Measurements from ENCODE around the gene ADRA2C. TPM values are rescaled to one million over a fixed set of nuclear protein-coding genes. Genes with fewer than 3 reads are reported as not detected.

Gene ADRA2C
- total and polyA plus RNA-seq, 9 of the 15 experiments (the other 6 are each of a cell fraction or from before 2014, with no cell fraction given), result 0.06 to 0.58 (median 0.14) TPM; not detected in 2

GRCh38 chr4:3747581-3747904, 18.6 kb upstream of the ADRA2C start:
- no peak overlapping the region for H3K9ac ChIP-seq (ENCODE audit: insufficient read depth in 1 of 2, low read depth in 2 of 2, low read length in 2 of 2)
- WGBS (ENCODE audit: insufficient coverage, low coverage, missing lambda C conversion rate), result 1% methylated on average over 16 of the region's 16 CpGs
- intact Hi-C loops (cut with micrococcal nuclease), result loop anchor here (5.0 kb wide), 1 partner anchor 130 kb away; no protein-coding TSS in a partner anchor
- peaks cover 18 to 69% of the 10 kb centered on the region in 2 experiments for H3K27me3 ChIP-seq (ENCODE audit: control insufficient read depth in 2 of 2, insufficient read depth in 2 of 2, low read length in 2 of 2)
- H3K9me3 ChIP-seq (replicated peaks; ENCODE audit: control insufficient read depth, insufficient read depth, low read depth, low read length), result peaks cover 2% of the 10 kb centered on the region; the same call in 1 of the 2 replicates
- H3K4me3 ChIP-seq, result no peak overlapping the region
- DNase-seq (ENCODE audit: extremely low read depth in 1 of 4, low spot score in 3 of 4), result peak; percentile 38 to 47 (median 43)
- H3K4me2 ChIP-seq (ENCODE audit: insufficient read depth, low read length), result no peak overlapping the region
- H3K27ac ChIP-seq (ENCODE audit: extremely low read depth, low read depth, low read length), result no peak overlapping the region
- no peaks in the 10 kb centered on the region for H3K4me1 ChIP-seq (replicated peaks in 1 of 2; ENCODE audit: control insufficient read depth in 2 of 2, insufficient read depth in 2 of 2, low read length in 2 of 2)
- H2AFZ ChIP-seq (ENCODE audit: low read depth, low read length), result no peak overlapping the region
- POLR2A ChIA-PET, result interaction anchor here (1.0 kb wide), 1 partner anchor 41 kb away, joined by 3 read pairs; no protein-coding TSS in a partner anchor
- H4K20me1 ChIP-seq (replicated peaks; ENCODE audit: control insufficient read depth, insufficient read depth, low read length), result 0 out of 2 replicates have a peak, but pooled peaks cover 5% of the 10 kb centered on the region
- CTCF ChIA-PET (ENCODE audit: low intra/inter-chr PET ratio), result no interaction called here
- H3K79me2 ChIP-seq (ENCODE audit: control insufficient read depth, insufficient read depth, low read length), result no peaks in the 10 kb centered on the region
- peak; percentile 57 for FAIRE-seq
- TF ChIP-seq PBX2 (CRISPR knock-in tag; IDR thresholded peaks at IDR 0.05; ENCODE audit: low read depth), result no peak
- TF ChIP-seq PBX2 (tag; conservative IDR thresholded peaks at IDR 0.05; ENCODE audit: low read depth), result 0 out of 2 replicates have a peak, but pooled peaks have one; percentile 2
- TF ChIP-seq ELK3 (CRISPR knock-in tag; IDR thresholded peaks at IDR 0.05), result no peak
- TF ChIP-seq ATF3 (IDR thresholded peaks at IDR 0.05), result no peak
- TF ChIP-seq ATF3 (CRISPR knock-in tag; conservative IDR thresholded peaks at IDR 0.05), result no peak
- peak; percentile 43 to 59 (median 57); a peak in 5 of 6 replicates for TF ChIP-seq CTCF (IDR thresholded peaks at IDR 0.05 in 2 of 3, conservative IDR thresholded peaks at IDR 0.05 in 1 of 3; ENCODE audit: insufficient read depth in 2 of 3, low read depth in 1 of 3, low read length in 3 of 3)
- peak; percentile 0 for TF ChIP-seq MEIS2 (IDR thresholded peaks at IDR 0.05; ENCODE audit: partially characterized antibody)
- BruUV-seq (replicated peaks), result no TSS peak
- peak; percentile 75 for ATAC-seq
- no peaks in the 10 kb centered on the region for H3K9me1 ChIP-seq (ENCODE audit: control insufficient read depth, insufficient read depth, low read length)
- in situ Hi-C loops (cut with MboI), result no loop called here
- no peaks in the 10 kb centered on the region for H3K36me3 ChIP-seq (ENCODE audit: control insufficient read depth, insufficient read depth, low read length)

Data from K562 (cell line).